ENCODE measurements around the gene ALG13. TPM values are rescaled to one million over a fixed set of nuclear protein-coding genes. Genes with fewer than 3 reads are reported as not detected.
A peak's percentile ranks its signal among the peaks of the same experiment; 100 is the strongest.

The ALG13 gene
- total and polyA plus RNA-seq, 10 of the 15 experiments (the other 5 are each of a cell fraction or from before 2014, with no cell fraction given), result 30.5 to 119 (median 51.1) TPM

- TF ChIP-seq ZBTB4 (CRISPR knock-in tag; IDR thresholded peaks at IDR 0.05), result no peak
- TF ChIP-seq TBL1XR1 (IDR thresholded peaks at IDR 0.05; ENCODE audit: low read depth, low read length), result no peak
- TF ChIP-seq ZNF24 (IDR thresholded peaks at IDR 0.05), result peak; percentile 65
- no peak for TF ChIP-seq KDM1A (IDR thresholded peaks at IDR 0.05; ENCODE audit: borderline replicate concordance)
- no peak; the same call in 1 of the 2 replicates for TF ChIP-seq RELB (IDR thresholded peaks at IDR 0.05; ENCODE audit: low read depth)
- no peak for TF ChIP-seq SP1 (IDR thresholded peaks at IDR 0.05; ENCODE audit: low read depth, low read length)
- peak; percentile 66 for TF ChIP-seq BACH1 (IDR thresholded peaks at IDR 0.05; ENCODE audit: borderline replicate concordance)
- TF ChIP-seq SUZ12 (IDR thresholded peaks at IDR 0.05; ENCODE audit: unreplicated experiment), result no peak
- TF ChIP-seq MEF2B (IDR thresholded peaks at IDR 0.05; ENCODE audit: partially characterized antibody, poor library complexity, severe bottlenecking), result peak; percentile 58
- TF ChIP-seq MEF2A (IDR thresholded peaks at IDR 0.05; ENCODE audit: insufficient read depth, low read depth, low read length), result no peak
- TF ChIP-seq ZNF687 (IDR thresholded peaks at IDR 0.05), result peak; percentile 89
- peak; percentile 51; the same call in 1 of the 2 replicates for TF ChIP-seq PAX5 (IDR thresholded peaks at IDR 0.05; ENCODE audit: borderline replicate concordance, low read depth, low read length)
- TF ChIP-seq SMC3 (IDR thresholded peaks at IDR 0.05; ENCODE audit: borderline replicate concordance, low read length), result no peak
- TF ChIP-seq EGR1 (IDR thresholded peaks at IDR 0.05; ENCODE audit: borderline replicate concordance in 1 of 2, low read depth in 2 of 2, low read length in 2 of 2), result peak in 1 of 2 experiments; percentile 57; a peak in 2 of 3 replicates
- no peak for TF ChIP-seq TCF7 (IDR thresholded peaks at IDR 0.05; ENCODE audit: borderline replicate concordance)
- no peak for TF ChIP-seq NRF1 (conservative IDR thresholded peaks at IDR 0.05; ENCODE audit: low read depth, low read length)
- no peak for TF ChIP-seq FOXM1 (IDR thresholded peaks at IDR 0.05; ENCODE audit: low read depth, low read length)
- TF ChIP-seq LARP7 (IDR thresholded peaks at IDR 0.05), result peak; percentile 82
- no peak for TF ChIP-seq TCF3 (IDR thresholded peaks at IDR 0.05; ENCODE audit: borderline replicate concordance, insufficient read depth, low read depth, low read length)
- no peak for TF ChIP-seq HDAC6 (IDR thresholded peaks at IDR 0.05; ENCODE audit: unreplicated experiment)
- TF ChIP-seq MAX (IDR thresholded peaks at IDR 0.05; ENCODE audit: low read depth, low read length), result peak; percentile 75
These were observed at the start of gene ALG13 (continued) for GRCh38 chrX:111680988-111681779.
